Activated T-cell treated with anti-CD3 and anti-CD28 coated beads, Interleukin-2, amount 50 U/mL, for 4 hours (primary cell): ENCODE results near the gene POMGNT2. TPM values are rescaled to one million over a fixed set of nuclear protein-coding genes. Genes with fewer than 3 reads are reported as not detected.

Source experiments
- ATAC-seq, 2 donors: fragments of 200-7000 bp; cut with Tn5 transposase; one replicate each; pipeline ENCODE4 v1.10.0; 2021
- DNase-seq: peaks from one replicate; pipeline ENCODE4 v3.0.0-alpha.2; 2020
- H3K27me3 Mint-ChIP-seq: one replicate; pipeline ENCODE4 v1.8.0; 2021; ENCODE audit warnings: low read depth, mixed read lengths
- H3K36me3 Mint-ChIP-seq: one replicate; pipeline ENCODE4 v1.8.0; 2022; ENCODE audit warnings: mixed read lengths; ENCODE audit not compliant: insufficient read depth
- H3K4me1 Mint-ChIP-seq: one replicate; pipeline ENCODE4 v1.8.0; 2021; ENCODE audit warnings: low read depth, mixed read lengths
- H3K4me3 Mint-ChIP-seq: one replicate; pipeline ENCODE4 v1.8.0; 2021; ENCODE audit warnings: mild to moderate bottlenecking, moderate library complexity, mixed read lengths
- H3K9me3 Mint-ChIP-seq: one replicate; pipeline ENCODE4 v1.8.0; 2021; ENCODE audit warnings: mixed read lengths
- total RNA-seq, 3 donors: library from RNA; stranded (reverse); gene quantifications; one replicate each; pipeline ENCODE4 v1.2.1, GENCODE V29; 2021

Gene POMGNT2
- total RNA-seq, 3 donors from 2014 or later, result 10.0 to 10.6 (median 10.4) TPM

DNA sequence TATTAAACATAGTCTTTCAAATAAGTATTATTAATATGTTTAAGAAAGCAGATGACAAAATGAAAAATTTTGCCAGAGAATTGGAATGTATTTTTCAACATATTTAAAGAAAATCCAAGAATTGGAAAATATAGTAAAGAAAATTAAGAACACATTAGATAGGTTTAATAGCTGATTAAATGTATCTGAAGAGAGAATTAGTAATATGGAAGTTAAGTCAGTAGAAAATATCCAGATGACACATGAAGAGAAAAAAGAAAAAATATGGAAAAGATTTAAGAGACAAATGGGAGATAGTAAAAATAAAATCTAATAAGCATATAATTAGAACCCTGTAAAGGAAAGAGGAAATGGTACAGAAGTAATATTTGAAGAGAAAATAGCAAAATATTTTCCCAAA is 18.0 kb upstream of the POMGNT2 start:
- no peak for DNase-seq
- no peaks in the 10 kb centered on the region for H3K36me3 Mint-ChIP-seq
- no peak for ATAC-seq
- no peak overlapping the region for H3K4me3 Mint-ChIP-seq
- peaks cover 11% of the 10 kb centered on the region for H3K9me3 Mint-ChIP-seq
- H3K4me1 Mint-ChIP-seq, result no peaks in the 10 kb centered on the region
- H3K27me3 Mint-ChIP-seq, result peaks cover 13% of the 10 kb centered on the region

DNA sequence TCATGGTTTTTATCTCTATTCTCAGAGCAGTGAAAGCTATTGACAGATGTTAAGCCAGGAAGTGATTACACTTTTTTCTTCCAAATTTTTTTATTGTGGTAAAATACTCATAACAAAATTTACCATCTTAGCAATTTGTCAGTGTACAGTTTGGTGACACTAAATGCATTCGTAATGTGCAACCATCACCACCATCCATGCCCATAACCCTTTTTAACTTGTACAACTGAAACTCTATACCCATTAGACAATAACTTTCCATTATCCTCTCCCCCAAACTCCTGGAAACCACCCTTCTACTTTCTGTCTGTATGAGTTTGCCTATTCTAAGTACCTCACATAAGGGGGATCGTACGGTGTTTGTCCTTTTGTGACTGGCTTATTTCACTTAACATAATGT is 15.1 kb upstream of the POMGNT2 start:
- peaks cover 15% of the 10 kb centered on the region for H3K27me3 Mint-ChIP-seq
- peak; percentile 37 to 50 for ATAC-seq
- peaks cover 11% of the 10 kb centered on the region for H3K9me3 Mint-ChIP-seq
- no peaks in the 10 kb centered on the region for H3K4me1 Mint-ChIP-seq
- H3K36me3 Mint-ChIP-seq, result no peaks in the 10 kb centered on the region
- DNase-seq, result no peak
- no peak overlapping the region for H3K4me3 Mint-ChIP-seq

DNA sequence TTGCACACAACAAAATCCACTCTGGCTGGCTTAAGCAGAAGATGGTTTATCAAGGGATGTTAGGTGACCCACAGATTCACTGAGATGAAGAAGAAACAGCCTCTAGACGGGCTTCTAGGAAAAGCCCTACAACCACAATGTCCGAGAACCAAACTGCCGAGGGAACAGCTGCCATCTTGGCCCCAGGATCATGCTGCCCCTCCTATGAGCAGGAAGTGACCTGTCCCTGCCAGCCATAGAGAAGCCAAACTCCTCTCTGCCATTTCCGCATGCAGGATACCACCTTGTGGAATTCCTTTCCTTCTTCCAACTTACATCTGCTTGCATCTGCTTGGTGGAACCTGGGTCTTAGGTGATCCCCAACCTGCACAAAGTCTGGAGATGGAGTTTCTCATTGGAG is 11.4 kb upstream of the POMGNT2 start:
- Mint-ChIP-seq H3K27me3 (peaks cover 10% of the 10 kb centered on the region), H3K4me3 (no peak overlapping the region), H3K9me3 (no peaks in the 10 kb centered on the region), H3K36me3 (no peaks in the 10 kb centered on the region), H3K4me1 (no peaks in the 10 kb centered on the region)
- no peak for DNase-seq
- no peak for ATAC-seq

DNA sequence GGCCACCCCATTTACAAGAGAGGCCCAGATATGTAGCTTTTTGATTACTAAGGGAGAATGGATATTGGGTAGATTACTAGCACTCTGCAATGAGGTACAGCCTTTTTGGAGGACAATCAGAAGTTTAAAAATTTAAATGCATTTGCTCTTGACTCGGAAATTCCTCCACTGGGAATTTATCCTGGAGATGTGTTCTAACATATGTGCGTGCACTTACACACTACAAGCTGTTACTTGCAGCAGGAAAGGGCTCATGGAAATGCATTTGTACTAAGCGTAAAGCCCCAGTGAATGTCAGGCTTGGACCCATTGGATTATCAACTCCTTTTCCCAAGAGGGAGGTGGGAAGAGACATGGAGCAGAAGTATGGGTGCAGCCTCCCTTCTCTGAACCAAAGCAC is 7.8 kb upstream of the POMGNT2 start:
- Mint-ChIP-seq H3K4me3 (no peak overlapping the region), H3K36me3 (no peaks in the 10 kb centered on the region), H3K27me3 (peaks cover 2% of the 10 kb centered on the region), H3K4me1 (no peaks in the 10 kb centered on the region), H3K9me3 (no peaks in the 10 kb centered on the region)
- ATAC-seq (no peak), DNase-seq (no peak)

DNA sequence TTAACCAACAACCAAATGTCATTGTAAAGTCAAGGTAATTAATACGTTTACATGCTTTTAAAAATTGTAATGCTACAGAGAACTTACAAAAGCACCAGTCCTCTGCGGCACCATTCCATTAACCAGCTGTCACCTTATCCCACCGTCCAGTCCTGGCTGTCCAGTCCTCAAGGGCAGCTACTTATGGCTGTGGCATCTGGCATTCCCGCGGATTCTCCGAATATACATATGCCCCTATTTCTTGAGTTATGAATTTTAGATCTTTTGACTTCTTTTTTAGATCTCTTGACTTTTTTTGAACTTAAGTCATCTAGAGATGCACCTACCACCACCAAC is 382 bp upstream of the POMGNT2 start:
- ATAC-seq (no peak), DNase-seq (no peak)
- Mint-ChIP-seq H3K36me3 (no peaks in the 10 kb centered on the region), H3K9me3 (no peaks in the 10 kb centered on the region), H3K4me3 (peak overlapping the region; percentile 78), H3K27me3 (no peaks in the 10 kb centered on the region), H3K4me1 (peaks cover 9% of the 10 kb centered on the region)

DNA sequence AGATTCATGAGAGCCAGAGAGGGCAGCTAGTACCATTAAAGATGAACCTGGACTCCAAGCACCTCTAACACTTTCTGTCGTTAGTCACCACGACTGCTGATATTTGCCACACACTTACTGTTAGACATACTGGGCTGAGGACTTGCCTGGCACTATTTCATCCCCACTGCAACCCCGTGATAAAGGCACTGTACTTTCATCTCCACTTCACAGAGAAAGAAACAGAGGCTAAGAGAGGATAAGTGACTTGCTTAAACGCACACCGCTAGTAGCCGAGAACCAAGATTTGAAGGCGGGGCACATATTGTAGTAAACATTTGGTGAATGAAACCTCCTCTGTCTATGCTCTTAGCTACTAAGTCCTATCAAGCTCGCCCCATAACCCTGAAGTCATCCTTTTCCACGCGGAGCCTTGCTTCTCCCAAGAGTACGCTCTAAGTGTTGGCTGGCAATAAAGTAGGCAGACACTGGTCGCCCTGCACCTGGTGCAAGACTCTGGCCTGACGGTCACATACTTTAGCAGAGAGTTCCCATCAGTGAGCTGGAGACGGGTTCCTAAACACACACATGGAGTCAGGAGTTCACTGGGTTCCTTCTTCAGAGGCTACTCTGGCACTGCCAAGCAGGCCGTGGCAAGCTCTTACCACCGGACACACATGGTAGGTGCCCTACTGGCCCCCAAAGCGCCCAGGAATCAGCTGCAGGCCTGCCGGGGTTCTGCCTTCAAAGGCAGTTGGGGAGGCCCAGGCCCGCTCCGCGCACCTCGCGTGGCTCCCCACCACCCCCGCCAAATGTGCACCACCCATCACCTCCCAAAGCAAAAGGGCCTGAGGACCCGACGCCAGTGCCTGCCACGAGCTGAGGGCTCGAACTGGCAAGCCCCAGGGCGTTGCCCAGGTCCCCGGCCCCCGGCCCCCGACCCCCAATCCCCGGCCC is 951 bp downstream of the POMGNT2 start:
- Mint-ChIP-seq H3K4me3 (peak overlapping the region; percentile 78), H3K27me3 (no peaks in the 10 kb centered on the region), H3K4me1 (peaks cover 9% of the 10 kb centered on the region), H3K9me3 (no peaks in the 10 kb centered on the region), H3K36me3 (peaks cover 4% of the 10 kb centered on the region)
- ATAC-seq (peak; percentile 27 to 41), DNase-seq (peak; percentile 19)

DNA sequence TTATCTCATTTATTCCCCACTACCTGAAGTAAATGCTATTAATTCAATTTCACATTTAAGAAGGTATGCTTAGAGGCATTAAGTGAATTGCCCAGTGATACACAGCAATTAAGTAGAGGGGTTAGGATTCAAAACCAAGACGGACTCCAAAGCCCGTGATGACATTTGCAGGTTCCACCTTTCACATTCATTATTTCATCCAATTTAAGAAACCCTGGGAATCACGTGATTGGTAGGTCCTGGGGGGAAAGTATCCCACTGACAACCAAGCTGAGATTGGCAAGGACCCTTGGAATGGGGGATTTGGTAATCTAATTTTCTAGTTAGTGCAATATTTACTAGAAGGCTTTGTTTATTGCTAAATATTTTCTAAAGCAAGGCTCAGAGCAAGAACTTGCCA is 1.8 kb downstream of the POMGNT2 start:
- no peak overlapping the region for H3K4me3 Mint-ChIP-seq
- H3K27me3 Mint-ChIP-seq, result no peaks in the 10 kb centered on the region
- H3K9me3 Mint-ChIP-seq, result no peaks in the 10 kb centered on the region
- ATAC-seq, result no peak
- peaks cover 5% of the 10 kb centered on the region for H3K36me3 Mint-ChIP-seq
- peaks cover 11% of the 10 kb centered on the region for H3K4me1 Mint-ChIP-seq
- no peak for DNase-seq

DNA sequence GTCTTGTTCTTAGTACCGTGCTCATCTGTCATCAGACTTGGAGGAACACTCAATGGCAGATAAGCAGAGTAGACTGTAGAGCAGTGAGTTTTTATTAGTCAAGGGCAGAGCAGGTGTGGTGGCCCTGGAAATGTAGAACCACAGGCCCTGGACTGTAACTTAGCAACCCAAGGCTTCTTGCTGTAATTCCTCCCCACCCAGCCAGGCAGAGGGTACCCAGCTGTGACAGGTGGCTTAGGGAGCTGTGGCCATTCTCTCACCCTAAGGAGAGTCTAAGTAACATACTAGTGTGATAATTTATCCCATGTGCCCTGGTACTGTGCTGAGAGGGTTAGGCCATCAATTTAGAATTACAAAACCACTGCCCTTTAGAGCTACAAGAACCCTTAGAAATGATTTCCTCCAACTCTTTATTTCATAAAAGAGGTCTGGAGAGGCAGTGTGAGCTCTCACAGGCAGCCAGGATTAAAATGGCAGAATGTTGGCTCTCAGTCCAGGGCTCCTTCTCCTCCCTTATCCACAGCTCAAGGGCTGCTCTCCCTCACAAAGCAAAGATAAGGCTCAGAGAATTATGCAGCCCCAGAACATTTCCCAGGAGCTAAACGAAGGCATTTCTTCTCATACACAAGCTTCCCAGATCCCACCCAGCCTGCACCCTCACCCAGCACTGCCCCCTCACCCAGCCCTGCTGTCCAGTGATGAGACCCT is 3.0 kb downstream of the POMGNT2 start:
- no peak for DNase-seq
- H3K4me3 Mint-ChIP-seq, result no peak overlapping the region

DNA sequence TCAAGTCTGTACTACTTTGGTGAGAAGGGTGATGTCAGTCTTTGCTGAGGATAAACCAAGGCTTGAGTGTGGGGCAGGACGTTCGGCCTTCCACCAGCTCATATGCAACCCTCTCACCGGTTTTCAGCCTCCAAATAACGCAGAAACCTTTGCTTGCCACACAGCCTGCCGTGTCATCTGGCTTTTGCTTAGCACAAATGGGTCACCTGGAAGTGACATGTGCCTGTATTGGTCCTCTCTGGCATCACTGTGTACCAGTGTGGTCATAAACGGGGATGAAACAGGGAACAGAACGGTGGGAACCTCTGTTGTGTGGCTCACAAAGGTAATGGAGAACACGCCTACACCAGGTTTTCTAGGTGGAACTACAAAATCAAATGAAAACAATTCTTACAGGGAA is 7.1 kb downstream of the POMGNT2 start:
- H3K9me3 Mint-ChIP-seq, result no peaks in the 10 kb centered on the region
- H3K4me3 Mint-ChIP-seq, result no peak overlapping the region
- H3K27me3 Mint-ChIP-seq, result no peaks in the 10 kb centered on the region
- DNase-seq (no peak), ATAC-seq (no peak)
- H3K4me1 Mint-ChIP-seq, result peaks cover 6% of the 10 kb centered on the region
- peaks cover 11% of the 10 kb centered on the region for H3K36me3 Mint-ChIP-seq

More for the DNA sequence above, 3.0 kb downstream of the POMGNT2 start:
- no peaks in the 10 kb centered on the region for H3K9me3 Mint-ChIP-seq
- H3K36me3 Mint-ChIP-seq, result peaks cover 6% of the 10 kb centered on the region
- H3K4me1 Mint-ChIP-seq, result peaks cover 13% of the 10 kb centered on the region
- no peaks in the 10 kb centered on the region for H3K27me3 Mint-ChIP-seq
- no peak for ATAC-seq

DNA sequence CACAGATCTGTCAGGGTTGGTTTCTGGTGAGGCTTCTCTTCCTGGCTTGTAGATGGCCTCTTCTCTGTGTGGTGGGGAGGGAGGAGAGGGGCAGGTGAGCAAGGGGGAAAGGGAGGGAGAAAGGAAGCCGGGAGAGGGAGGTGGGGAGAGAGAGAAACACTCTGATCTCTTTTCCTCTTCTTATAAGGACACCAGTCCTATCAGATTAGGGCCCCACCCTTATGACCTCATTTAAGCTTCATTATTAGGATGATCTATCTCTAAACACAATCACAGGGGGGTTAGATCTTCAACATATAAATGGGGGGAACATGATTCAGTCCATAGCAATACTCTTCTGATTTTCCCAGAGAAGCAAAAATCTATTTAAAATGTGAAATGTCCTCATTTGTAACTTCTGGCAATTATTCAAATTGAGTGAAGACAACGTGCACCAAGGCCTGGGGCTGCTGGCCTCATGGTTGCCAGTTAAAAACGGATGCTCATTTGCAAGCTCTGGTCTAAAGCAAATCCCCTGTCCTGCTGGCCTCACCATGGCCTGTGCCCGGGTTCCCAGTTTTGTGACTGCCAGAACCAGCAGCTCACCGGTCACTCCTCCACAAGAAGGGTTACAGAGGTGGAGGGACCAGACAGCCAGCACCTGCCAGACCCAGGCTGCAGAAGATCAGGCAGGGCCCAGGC is 8.3 kb downstream of the POMGNT2 start:
- no peaks in the 10 kb centered on the region for H3K27me3 Mint-ChIP-seq
- DNase-seq (no peak), ATAC-seq (no peak)
- peaks cover 11% of the 10 kb centered on the region for H3K36me3 Mint-ChIP-seq
- no peak overlapping the region for H3K4me3 Mint-ChIP-seq
- H3K4me1 Mint-ChIP-seq, result peaks cover 6% of the 10 kb centered on the region
- no peaks in the 10 kb centered on the region for H3K9me3 Mint-ChIP-seq

DNA sequence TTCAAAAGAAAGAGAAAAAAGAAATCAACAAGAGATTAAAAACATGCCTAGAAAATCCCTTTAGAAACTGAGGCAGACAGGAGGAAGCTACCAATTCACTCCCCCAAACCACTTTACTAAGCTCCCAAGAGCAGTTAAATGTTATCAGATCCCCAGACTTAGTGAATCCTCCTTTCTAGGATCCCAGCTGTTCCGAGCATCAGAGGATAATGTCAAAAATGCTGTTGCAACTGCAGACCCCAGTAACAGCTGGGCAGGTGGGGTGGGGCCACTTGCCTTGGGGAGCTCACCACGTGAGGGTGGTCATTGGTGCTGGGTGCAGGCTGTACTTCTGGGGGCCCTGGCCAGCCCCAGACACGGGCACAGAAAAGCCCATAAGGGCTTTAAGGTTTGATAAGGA is 9.1 kb downstream of the POMGNT2 start:
- Mint-ChIP-seq H3K4me3 (no peak overlapping the region), H3K27me3 (no peaks in the 10 kb centered on the region), H3K36me3 (peaks cover 13% of the 10 kb centered on the region), H3K4me1 (peaks cover 6% of the 10 kb centered on the region), H3K9me3 (no peaks in the 10 kb centered on the region)
- DNase-seq (no peak), ATAC-seq (no peak)

DNA sequence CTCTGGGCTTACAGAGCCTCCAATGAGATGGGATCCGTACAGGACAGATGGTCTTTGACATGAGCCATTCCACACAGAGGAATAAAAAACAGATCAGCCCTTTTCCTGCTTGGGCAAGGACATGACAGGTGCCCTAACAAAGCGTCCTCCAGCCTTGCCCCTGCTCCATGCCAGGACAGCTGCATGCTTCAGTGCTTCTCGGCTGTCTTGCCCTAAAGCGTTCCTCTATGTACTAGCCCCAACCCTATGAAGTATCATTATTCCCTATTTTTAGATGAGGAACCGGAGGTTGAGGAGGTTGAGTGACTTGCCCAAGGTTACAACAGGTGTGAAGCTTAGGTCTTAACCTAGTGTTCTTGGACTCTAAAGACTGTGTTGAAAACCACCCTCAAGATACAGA is 10.5 kb downstream of the POMGNT2 start:
- H3K36me3 Mint-ChIP-seq, result peaks cover 9% of the 10 kb centered on the region
- no peaks in the 10 kb centered on the region for H3K9me3 Mint-ChIP-seq

DNA sequence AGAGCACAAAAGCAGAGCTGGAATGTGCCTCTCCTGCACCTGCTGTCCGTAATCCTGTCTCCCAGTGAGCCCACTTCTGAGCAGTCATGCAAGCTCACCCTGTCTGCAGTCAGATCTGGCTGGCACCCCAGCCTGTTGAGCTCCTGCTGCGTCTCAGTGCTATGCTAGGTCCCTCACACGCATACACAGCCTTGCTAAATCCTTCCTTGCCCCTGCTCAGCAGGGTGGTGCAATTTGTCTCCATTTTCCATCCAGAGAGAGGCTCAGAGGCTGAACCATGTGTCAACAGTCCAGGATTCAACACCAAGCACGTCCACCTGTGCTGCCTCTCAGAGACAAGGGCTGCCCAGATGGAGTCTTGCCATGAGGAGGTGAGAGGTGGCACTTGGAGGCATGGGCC is 11.0 kb downstream of the POMGNT2 start:
- H3K4me1 Mint-ChIP-seq, result peaks cover 6% of the 10 kb centered on the region
- DNase-seq (no peak), ATAC-seq (no peak)
- H3K9me3 Mint-ChIP-seq, result no peaks in the 10 kb centered on the region
- no peak overlapping the region for H3K4me3 Mint-ChIP-seq
- peaks cover 8% of the 10 kb centered on the region for H3K36me3 Mint-ChIP-seq
- no peaks in the 10 kb centered on the region for H3K27me3 Mint-ChIP-seq

More for the DNA sequence above, 10.5 kb downstream of the POMGNT2 start:
- no peak for DNase-seq
- ATAC-seq, result no peak
- peaks cover 6% of the 10 kb centered on the region for H3K4me1 Mint-ChIP-seq
- H3K27me3 Mint-ChIP-seq, result no peaks in the 10 kb centered on the region
- no peak overlapping the region for H3K4me3 Mint-ChIP-seq

DNA sequence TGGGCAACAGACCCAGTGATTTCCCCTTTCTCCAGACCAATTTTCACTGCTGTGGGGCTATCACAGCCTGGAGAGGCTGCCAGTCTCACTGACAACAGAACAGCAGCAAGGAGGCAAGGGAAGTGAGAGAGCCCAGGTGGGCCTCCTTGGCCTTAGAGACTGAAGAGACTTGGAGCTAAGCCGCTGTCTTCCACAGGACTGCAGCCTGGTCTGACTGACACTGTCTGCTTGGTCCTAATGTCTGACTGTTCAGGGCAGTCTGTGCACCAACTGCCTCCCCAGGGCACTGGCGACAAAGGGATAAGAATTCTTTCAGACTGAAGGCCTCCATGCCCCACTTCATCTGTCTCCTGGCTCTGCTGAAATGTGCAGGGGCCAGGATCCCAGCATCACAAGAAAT is 11.5 kb downstream of the POMGNT2 start:
- H3K9me3 Mint-ChIP-seq, result no peaks in the 10 kb centered on the region
- H3K4me3 Mint-ChIP-seq, result no peak overlapping the region
- peaks cover 6% of the 10 kb centered on the region for H3K4me1 Mint-ChIP-seq
- no peak for ATAC-seq
- no peak for DNase-seq
- H3K36me3 Mint-ChIP-seq, result peaks cover 8% of the 10 kb centered on the region
- H3K27me3 Mint-ChIP-seq, result no peaks in the 10 kb centered on the region
